Stimulated activated CD4-positive, alpha-beta T cell treated with anti-CD3 and anti-CD28 coated beads, Interleukin-12 subunit alpha, Interleukin-12 subunit beta, amount 100 ng/mL, for 4 hours (primary cell): ENCODE results near the gene EBF3.

ENCODE experiments used
- DNase-seq: peaks from one replicate; pipeline ENCODE4 v3.0.0-alpha.2; 2020

Gene EBF3

GRCh38 chr10:129944456-129944855 lies 19.6 kb downstream of the EBF3 start:
- no peak for DNase-seq

DNA sequence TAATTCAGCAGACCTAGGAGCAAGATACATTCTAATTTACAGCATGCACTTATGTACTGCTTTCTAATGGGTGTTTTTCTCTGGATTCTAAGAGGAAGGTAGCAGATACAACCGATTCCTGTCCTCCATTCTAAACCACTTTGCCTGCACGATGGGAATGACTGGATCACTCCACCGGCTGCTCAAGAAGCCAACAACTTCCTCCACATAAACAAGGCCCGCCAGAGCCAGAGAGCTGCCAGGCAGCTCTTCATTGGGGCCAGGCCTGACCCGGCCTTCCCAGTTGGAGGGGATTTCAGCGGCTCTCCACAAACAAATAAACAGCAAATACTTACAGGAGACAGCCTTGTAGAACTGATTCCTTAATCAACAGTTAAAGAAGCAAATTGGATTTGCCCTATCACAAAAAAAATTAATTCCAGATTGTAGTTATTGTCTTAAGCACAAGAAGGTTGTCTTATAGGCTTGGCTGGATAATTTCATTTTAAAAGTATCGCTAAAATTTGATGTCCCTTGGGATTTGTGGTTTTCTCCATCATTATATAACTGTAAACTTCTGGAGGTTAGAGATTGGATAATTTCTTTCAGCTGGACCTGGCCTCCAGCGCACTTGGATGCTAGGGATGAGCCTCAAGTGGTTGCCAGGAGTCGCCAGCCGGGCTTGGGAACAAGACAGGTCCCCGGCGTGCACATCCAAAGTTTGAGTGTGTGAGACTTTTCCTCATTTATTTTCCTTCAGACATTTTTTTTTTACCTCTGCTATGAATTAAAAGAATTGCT lies 20.9 kb downstream of the EBF3 start:
- DNase-seq = no peak

DNA sequence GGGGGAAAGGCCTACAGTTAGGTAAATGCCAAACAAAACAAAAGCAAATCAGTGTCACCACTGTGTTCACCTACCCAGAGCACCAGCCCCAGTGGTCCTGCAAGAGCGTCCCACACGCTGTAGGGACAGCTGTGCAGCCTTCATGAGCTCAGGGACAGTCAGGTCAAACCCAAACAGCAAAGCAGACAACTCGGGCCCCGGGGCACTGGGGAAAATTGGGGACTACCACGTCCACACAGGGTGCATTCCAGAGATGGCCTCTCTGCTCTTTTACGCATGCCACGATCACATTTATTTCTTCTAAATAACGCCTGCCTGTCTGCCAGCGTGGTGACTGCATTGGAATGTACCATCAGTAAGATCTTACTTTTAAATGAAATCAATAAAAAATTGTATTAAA lies 21.7 kb downstream of the EBF3 start:
- DNase-seq = no peak

GRCh38 chr10:129942019-129942277 lies 22.1 kb downstream of the EBF3 start:
- no peak for DNase-seq

DNA sequence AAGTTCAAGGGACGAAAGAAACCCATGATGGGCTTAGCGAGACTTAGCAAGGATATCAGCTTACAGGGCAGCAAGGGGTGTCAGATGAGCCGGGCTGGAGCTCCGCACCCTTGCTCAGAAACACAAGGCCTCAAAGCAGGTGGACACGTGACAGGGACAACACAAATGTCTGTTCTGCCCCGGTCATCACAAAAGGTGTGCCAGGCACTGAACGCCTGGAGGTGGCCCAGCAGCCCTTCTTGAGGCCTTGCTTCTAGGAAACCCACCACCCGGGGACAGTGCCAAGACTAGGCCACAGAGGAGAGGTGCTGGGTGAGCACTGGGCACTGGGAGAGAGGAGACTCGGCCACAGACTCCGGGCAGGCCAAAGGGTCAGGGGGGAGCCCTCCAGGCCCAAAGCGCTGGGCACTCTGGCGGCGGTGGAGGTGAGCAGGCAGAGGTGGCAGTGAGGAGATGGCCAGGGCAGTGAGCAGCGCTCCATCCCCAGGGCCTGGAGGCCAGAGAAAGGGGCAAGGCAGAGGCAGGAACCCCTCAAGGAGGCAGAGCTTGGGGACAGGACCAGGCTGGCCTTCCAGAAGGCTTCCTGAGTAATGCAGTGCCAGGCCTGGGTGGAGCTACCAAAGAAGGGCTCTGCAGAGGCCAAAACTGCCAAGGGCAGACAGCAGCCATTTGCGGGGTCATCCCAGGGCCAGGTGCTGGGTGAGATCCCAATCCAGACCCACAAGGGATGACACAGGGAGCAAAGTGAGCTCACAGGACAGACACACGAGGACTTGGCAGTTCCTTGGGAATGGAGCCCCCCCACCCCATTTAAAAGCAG lies 22.7 kb downstream of the EBF3 start:
- DNase-seq = no peak

DNA sequence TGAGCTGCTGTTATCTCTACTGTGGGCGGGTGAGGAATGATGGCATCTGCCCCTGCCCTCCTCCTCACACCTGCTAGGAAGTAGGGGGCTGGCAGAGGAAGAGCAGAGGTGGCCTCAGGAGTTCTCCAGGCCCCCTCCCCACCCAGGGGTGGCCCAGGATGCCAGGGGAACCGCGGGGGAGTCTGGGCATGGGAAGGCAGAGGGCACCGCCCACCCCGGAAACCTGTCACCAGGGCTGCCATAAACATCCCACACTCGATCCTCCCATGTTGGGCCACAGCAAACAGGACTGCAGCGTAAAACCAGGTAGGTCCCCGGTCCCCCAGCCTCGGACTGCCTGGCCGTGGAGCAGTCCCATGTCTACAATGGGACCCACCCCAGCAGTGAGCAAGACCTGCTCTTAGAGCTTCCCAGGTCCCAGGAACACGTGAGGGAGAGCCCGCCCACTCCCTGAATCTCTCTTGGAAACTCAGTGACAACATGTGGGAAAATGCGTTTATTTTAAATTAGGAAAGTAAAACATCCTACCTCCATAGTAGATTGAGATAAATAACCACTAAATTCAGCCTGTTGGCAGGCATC lies 23.4 kb downstream of the EBF3 start:
- no peak for DNase-seq

DNA sequence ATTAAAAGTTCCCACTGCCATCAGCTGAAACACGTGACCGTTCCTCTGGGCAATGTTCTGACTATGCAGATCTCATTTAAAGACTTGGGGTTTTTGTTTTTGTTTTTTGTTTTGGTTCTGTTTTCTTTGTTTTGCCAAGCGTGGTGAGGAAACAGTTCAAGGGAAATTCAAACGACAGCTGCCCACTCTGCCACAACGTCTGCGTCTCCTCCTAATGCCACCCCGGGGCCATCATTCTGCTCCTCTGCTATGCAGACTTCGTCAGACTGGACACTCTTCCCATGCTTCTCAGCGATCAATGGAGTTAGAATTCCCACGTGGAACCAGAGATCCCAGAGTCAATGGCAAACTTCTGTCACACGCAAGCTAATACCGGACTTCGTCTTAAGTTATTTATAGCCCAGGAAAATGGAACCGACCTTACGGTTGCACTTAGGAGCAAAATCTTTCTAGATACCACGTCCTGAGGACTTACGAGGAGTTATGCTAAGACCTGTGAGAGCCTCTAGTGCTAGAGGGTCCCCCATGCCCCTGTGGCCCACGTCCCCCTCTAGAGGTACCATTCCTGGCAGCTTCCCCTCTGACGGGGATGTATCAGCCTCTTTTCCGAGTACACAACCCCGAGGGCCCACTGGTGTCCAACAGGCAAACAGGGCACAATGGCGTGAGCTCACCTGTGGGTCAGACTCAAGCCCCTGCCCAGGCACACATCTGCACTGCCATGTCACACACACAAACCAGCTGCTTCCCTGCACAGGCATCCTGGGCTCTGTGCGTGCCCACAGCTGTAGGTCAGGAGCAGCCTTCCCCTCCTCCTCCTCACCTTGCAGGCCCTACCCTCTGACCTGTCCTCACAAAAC lies 24.4 kb downstream of the EBF3 start:
- no peak for DNase-seq

- DNase-seq = no peak
These were observed 25.6 kb downstream of the EBF3 start for GRCh38 chr10:129938460-129938859.

- DNase-seq = no peak
These were observed 26.7 kb downstream of the EBF3 start for GRCh38 chr10:129937351-129937751.

DNA sequence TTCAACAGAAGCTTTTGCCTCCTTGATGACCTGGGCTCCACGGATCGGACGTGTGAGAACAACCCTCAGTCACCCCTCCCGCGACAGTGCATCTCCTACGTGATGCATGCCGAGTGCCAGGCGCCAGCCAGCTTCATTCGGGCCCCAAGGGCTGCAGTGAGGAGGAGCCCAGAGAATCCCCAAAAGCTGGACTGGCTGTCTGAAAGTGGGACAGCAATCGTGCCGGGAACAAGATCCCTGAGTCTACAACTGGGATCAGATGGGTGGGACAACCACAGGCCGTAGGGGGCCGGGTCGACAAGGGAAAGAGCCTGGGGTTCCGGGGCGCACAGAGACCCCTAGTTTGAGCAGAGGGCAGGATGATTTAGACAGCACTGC lies 27.2 kb downstream of the EBF3 start:
- DNase-seq = no peak

GRCh38 chr10:129936266-129936922 lies 27.7 kb downstream of the EBF3 start:
- no peak for DNase-seq

DNA sequence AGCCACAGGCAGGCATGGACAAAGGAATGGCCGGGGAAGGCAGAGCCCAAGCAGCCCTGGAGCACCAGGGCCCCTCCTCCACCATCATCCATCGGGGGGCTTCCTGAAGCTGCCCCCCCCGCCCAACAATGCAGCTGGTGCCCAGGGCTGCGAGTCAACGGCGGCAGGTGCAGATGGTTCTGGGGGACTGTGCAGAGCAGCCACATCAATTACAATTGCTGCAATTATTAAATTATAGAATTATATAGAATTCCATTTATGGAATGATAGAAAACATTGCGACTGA lies 28.3 kb downstream of the EBF3 start:
- DNase-seq = no peak

DNA sequence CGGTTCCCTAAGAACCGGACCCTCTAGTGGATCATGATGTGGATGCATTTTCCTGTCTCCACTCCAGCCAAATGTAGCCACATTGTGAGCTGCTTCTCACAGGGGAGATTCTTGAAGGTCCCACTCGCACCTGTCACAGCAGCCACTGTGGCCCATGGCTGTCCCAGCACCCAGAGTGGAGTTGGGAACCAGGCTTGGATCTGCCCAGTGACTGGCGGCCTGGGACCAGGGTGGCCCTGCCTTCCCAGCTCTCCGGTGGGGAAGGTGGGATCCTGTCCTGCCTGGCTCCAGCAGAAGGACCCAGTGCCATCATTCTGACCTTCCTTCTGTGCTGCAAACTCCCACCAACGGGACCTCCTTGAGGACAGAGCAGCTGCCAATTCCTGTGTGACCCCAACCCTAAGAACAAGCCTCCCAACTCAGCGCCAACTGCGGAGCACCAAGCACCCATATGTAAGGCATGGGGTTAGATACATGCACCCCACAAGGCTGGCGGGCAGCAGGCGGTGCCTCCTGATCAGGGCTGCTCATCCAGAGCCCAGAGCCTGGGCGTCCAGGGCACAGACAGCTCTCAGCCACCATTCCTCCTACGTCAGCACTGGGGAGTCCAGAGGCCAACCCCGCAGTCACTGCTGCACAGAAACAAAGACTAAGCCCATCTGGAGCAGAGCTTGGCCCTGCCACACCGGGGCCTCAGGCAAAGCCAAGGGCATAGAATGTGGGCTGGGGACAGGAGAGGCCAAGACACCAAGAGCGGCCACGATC lies 28.8 kb downstream of the EBF3 start:
- DNase-seq = no peak

DNA sequence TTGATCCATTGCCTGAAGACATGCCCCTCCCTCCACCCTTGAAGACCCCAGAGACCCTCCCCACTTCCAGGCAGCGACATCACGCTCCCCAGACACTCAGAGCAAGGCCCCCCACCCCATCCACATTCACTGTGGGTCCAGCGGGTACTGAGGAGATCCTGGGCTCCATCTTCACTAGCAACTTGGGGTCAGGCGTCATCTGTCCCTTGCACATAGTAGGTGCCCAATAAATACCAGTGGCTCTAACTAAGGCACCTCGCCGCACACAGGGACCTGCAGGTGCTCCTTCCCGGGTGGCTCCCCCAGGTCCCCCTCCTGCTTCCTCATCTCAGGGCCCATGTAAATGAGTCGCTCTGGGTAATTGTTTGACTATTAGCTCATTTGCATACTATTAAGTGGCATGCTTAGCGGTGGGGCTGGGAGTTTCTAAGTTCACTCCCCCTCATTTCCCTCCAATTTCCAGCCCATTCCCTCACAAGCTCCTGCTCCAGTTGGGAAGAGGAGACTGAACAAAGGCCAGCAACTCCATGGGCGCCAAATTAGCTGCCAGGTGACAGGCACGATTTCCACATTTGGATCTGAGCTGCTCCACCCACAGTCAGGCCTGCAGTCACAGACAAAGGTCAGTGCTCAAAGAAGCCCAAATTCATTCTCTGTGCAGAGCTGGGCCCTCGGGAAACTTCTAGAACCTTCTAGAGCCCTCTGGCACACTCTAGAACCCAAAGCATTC lies 29.7 kb downstream of the EBF3 start:
- no peak for DNase-seq

DNA sequence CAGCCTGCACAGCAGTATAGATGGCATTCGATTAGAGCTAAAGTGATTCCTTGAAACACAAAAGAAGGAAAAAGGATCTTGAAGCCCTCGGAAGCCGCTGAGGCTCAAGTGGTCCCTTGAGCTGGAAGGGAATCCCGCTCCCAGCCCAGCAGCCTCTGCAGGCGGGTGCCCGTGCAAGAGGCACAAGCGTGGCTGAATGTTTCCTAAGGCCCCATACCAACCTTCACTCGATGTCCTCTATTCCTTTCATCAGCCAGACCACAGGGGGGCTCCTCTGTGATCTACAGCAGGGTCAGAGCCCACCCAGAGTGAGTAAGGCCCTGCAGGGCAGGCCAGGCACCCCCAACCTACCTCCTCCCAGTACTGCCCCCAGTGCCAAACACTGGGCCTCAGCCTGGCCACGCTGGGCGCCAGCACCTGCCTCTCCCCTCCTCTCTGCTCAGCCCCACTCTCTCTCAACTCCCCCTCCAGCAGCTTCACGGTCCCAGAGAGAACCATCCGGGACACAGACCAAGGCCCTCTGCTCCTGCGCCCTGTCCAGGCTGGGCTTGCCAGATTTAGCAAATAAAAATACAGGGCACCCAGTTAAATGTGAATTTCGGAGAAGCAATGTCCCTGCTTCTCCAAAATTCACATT lies 30.5 kb downstream of the EBF3 start:
- no peak for DNase-seq

GRCh38 chr10:129932751-129933433 lies 31.2 kb downstream of the EBF3 start:
- DNase-seq = no peak

DNA sequence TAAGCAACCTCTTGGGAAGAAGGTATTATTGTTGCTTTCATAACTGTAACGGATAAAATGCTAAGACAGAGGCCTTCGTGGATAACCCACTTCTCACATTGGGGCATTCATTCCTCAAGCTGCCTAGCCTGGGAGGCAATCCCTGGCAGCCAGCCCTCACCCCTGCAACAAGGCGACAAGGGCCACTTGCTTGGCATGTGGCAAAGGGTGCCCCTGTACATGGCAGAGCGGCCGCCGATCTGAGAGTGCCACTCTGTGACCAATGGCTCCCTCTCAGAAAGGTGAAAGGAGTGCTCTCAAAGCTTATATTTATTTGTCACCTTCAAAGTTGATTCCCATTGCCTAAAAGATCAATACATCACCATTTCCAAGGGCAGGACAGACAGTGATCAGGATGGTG lies 31.9 kb downstream of the EBF3 start:
- no peak for DNase-seq

GRCh38 chr10:129929343-129930292 lies 34.5 kb downstream of the EBF3 start:
- no peak for DNase-seq
